Endothelial cell of umbilical vein (primary cell): ENCODE data around the gene TRAPPC3. TPM values are rescaled to one million over a fixed set of nuclear protein-coding genes. Genes with fewer than 3 reads are reported as not detected.

Experiments used
- BruUV-seq: library from RNA; stranded (reverse); fragments of 400-500 nt; replicated peaks from 2 replicates; lab custom pipeline; 2021; lab: Mats Ljungman, UMichigan
- CTCF ChIA-PET: fragments of 300-600, 350-600 bp; sonication (Branson Sonifier 250); formaldehyde crosslinking; loops from one replicate; lab custom pipeline; 2021; ENCODE audit warnings: antibody characterized with exemption, inconsistent platforms; lab: Charles Lee
- POLR2A ChIA-PET: fragments of 300-600, 350-600 bp; sonication (Branson Sonifier 250); formaldehyde crosslinking; loops from one replicate; lab custom pipeline; 2021; ENCODE audit warnings: antibody characterized with exemption, inconsistent platforms; lab: Charles Lee
- DNase-seq: peaks from one replicate; pipeline ENCODE4 v3.0.0-alpha.2; 2011; ENCODE audit warnings: low read depth, low spot score
- FAIRE-seq: peaks from 2 replicates; lab custom pipeline; 2011; peaks lifted over from hg19 to GRCh38; lab: Jason Lieb, UNC
- H2AFZ ChIP-seq: 2 replicates; pipeline ENCODE4 v1.6.0; 2012; ENCODE audit warnings: low read depth, low read length, control low read depth, inconsistent platforms
- H3K27ac ChIP-seq: 2 replicates; pipeline ENCODE4 v1.5.1; 2011; ENCODE audit warnings: low read depth, mild to moderate bottlenecking, control low read depth, low read length, moderate library complexity; ENCODE audit not compliant: insufficient read depth
- H3K27me3 ChIP-seq, 2 experiments: 2 replicates each; pipeline versions ENCODE4 v1.6.0 to v1.6.1; 2011; ENCODE audit warnings: low read length in 2 of 2, mixed read lengths in 1 of 2; ENCODE audit not compliant: control insufficient read depth in 2 of 2, insufficient read depth in 2 of 2
- H3K36me3 ChIP-seq, 2 experiments: 2 replicates in 1 of 2; 3 replicates in 1 of 2; pipeline ENCODE4 v1.5.1; 2011; ENCODE audit warnings: low read length in 2 of 2, mild to moderate bottlenecking in 1 of 2, moderate library complexity in 1 of 2; ENCODE audit not compliant: control insufficient read depth in 2 of 2, insufficient read depth in 2 of 2; ENCODE audit errors: extremely low read depth in 1 of 2
- H3K4me1 ChIP-seq: 3 replicates; pipeline ENCODE4 v1.5.1; 2011; ENCODE audit warnings: mild to moderate bottlenecking, low read length; ENCODE audit not compliant: control insufficient read depth, insufficient read depth; ENCODE audit errors: extremely low read depth
- H3K4me2 ChIP-seq: 2 replicates; pipeline ENCODE4 v1.6.1; 2011; ENCODE audit warnings: low read length, control low read depth, mixed read lengths; ENCODE audit not compliant: insufficient read depth
- H3K4me3 ChIP-seq, 3 experiments: fragments of 200-600 bp in 1 of 3; sonication (generic), shearing (Covaris generic) in 1 of 3; replicated peaks in 1 of 3; 2 replicates each; pipeline ENCODE4 v1.5.1; 2011 to 2016; ENCODE audit warnings: control low read depth in 3 of 3, low read length in 3 of 3, mild to moderate bottlenecking in 2 of 3, inconsistent platforms in 1 of 3, low read depth in 1 of 3, moderate library complexity in 1 of 3; ENCODE audit not compliant: insufficient read depth in 1 of 3
- H3K79me2 ChIP-seq: 2 replicates; pipeline ENCODE4 v1.6.0; 2012; ENCODE audit warnings: low read length, inconsistent platforms; ENCODE audit not compliant: control insufficient read depth, insufficient read depth
- H3K9ac ChIP-seq: replicated peaks from 2 replicates; pipeline ENCODE3; 2011; ENCODE audit warnings: low read length, control low read depth; ENCODE audit not compliant: insufficient read depth; ENCODE audit errors: extremely low read depth
- H3K9me1 ChIP-seq: replicated peaks from 3 replicates; pipeline ENCODE4 v1.6.0; 2011; ENCODE audit warnings: mild to moderate bottlenecking, low read length; ENCODE audit not compliant: control insufficient read depth, insufficient read depth; ENCODE audit errors: extremely low read depth
- H3K9me3 ChIP-seq: replicated peaks from 2 replicates; pipeline ENCODE4 v1.5.1; 2012; ENCODE audit warnings: low read length, inconsistent platforms; ENCODE audit not compliant: control insufficient read depth, insufficient read depth
- H4K20me1 ChIP-seq: replicated peaks from 2 replicates; pipeline ENCODE3; 2011; ENCODE audit warnings: mild to moderate bottlenecking, low read length; ENCODE audit not compliant: control insufficient read depth, insufficient read depth; ENCODE audit errors: extremely low read depth
- CTCF ChIP-seq, 2 donors: IDR thresholded peaks; 1 replicate in 1 of 2; 2 replicates in 1 of 2; pipeline ENCODE4 v1.5.1; 2011; ENCODE audit warnings: low read length in 2 of 2, mild to moderate bottlenecking in 2 of 2, moderate library complexity in 2 of 2, control low read depth in 1 of 2, inconsistent platforms in 1 of 2, low read depth in 1 of 2; ENCODE audit not compliant: insufficient read depth in 1 of 2; ENCODE audit errors: extremely low read depth in 1 of 2
- FOS ChIP-seq: IDR thresholded peaks from 2 replicates; pipeline ENCODE4 v1.6.1; 2011; ENCODE audit warnings: mild to moderate bottlenecking, low read length, moderate library complexity, borderline replicate concordance; ENCODE audit not compliant: insufficient read depth
- dilution Hi-C: fragments of 300-500 bp; cut with MboI; formaldehyde crosslinking; loops from one replicate; pipeline ENCODE4 v1.15.0; 2019; ENCODE audit warnings: low sequenced_read_pairs; ENCODE audit not compliant: extremely low pct_ligation_motif_present
- intact Hi-C: fragments of 100-400 bp; cut with micrococcal nuclease; formaldehyde crosslinking; loops from one replicate; pipeline ENCODE4 v1.10.0; 2022
- polyA plus RNA-seq, 4 experiments: library from polyadenylated mRNA; depleted of rRNA in 3 of 4; stranded (reverse) in 3 of 4; unstranded in 1 of 4; fragments of >200 nt; gene quantifications; 2 replicates each; pipeline versions ENCODE4 v1.2.1 to v1.2.3, GENCODE V29; 2011 to 2012; ENCODE audit warnings: missing spikeins in 1 of 4
- total RNA-seq: library from RNA; stranded (reverse); gene quantifications from 2 replicates; pipeline ENCODE4 v1.2.3, GENCODE V29; 2021

Gene TRAPPC3
- total and polyA plus RNA-seq, 2 donors (not counting 3 experiments of a cell fraction or from before 2014, with no cell fraction given) = 93.4 to 125 TPM

GRCh38 chr1:36099681-36100341 is 49.5 kb downstream of the TRAPPC3 start:
- no peak overlapping the region for H3K27ac ChIP-seq
- H3K9me1 ChIP-seq = no peaks in the 10 kb centered on the region
- H3K9me3 ChIP-seq = no peaks in the 10 kb centered on the region
- intact Hi-C loops (loop anchor here (1.0 kb wide), 6 partner anchors 34 to 321 kb away; partner anchors contain the start of gene TRAPPC3), dilution Hi-C loops (no loop called here)
- H3K9ac ChIP-seq = no peak overlapping the region
- TF ChIP-seq CTCF (IDR thresholded peaks at IDR 0.05; ENCODE audit: extremely low read depth in 1 of 2, insufficient read depth in 1 of 2, low read depth in 1 of 2, low read length in 2 of 2) (peak; percentile 84), FOS (no peak)
- ChIA-PET POLR2A (no interaction called here), CTCF (interaction anchor here (0.6 to 13.8 kb wide), 9 partner anchors 20 to 269 kb away, joined by 3 to 233 read pairs (median 4); partner anchors contain the start of gene TRAPPC3)
- BruUV-seq = no TSS peak
- H3K79me2 ChIP-seq = no peaks in the 10 kb centered on the region
- peak overlapping the region; percentile 19 for H2AFZ ChIP-seq
- no peaks in the 10 kb centered on the region for H3K27me3 ChIP-seq
- peaks cover 2% of the 10 kb centered on the region in 2 experiments for H3K36me3 ChIP-seq
- H3K4me1 ChIP-seq = no peaks in the 10 kb centered on the region
- DNase-seq (peak; percentile 65), FAIRE-seq (peak; percentile 88)
- H3K4me2 ChIP-seq = no peak overlapping the region
- H4K20me1 ChIP-seq = no peaks in the 10 kb centered on the region
- H3K4me3 ChIP-seq = no peak overlapping the region
